ENCODE data around the gene PODNL1.

DNA sequence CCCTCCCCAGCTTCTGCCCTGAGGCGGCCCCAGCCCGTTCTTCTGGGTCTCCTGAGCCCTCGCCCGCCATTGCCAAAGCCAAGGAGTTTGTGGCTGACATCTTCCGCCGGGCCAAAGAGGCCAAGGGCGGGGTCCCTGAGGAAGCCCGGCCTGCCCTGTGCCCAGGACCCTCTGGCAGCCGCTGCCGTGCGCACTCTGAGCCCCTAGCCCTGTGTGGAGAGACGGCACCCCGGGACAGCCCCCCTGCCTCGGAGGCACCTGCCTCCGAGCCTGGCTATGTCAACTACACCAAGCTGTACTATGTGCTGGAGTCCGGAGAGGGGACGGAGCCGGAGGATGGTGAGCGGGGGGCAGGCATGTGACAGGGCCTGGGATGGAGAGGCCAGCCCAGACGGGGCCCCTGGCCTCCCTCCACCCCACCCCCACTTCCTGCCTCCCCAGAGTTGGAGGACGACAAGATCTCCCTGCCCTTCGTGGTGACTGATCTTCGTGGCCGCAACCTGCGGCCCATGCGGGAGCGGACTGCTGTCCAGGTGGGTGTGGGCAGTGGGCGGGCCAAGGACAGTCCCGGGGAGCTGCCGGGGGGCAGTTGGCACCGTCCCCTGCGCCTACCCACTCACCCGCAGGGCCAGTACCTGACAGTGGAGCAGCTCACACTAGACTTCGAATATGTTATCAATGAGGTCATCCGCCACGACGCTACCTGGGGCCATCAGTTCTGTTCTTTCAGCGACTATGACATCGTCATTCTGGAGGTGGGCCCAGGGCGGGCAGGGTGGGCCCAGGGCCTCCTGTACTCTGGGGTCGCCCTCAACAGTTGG is 21.1 kb upstream of the PODNL1 start:
- TF ChIP-seq POLR2A (IDR thresholded peaks at IDR 0.05): no peak
- TF ChIP-seq, protein P1, sequence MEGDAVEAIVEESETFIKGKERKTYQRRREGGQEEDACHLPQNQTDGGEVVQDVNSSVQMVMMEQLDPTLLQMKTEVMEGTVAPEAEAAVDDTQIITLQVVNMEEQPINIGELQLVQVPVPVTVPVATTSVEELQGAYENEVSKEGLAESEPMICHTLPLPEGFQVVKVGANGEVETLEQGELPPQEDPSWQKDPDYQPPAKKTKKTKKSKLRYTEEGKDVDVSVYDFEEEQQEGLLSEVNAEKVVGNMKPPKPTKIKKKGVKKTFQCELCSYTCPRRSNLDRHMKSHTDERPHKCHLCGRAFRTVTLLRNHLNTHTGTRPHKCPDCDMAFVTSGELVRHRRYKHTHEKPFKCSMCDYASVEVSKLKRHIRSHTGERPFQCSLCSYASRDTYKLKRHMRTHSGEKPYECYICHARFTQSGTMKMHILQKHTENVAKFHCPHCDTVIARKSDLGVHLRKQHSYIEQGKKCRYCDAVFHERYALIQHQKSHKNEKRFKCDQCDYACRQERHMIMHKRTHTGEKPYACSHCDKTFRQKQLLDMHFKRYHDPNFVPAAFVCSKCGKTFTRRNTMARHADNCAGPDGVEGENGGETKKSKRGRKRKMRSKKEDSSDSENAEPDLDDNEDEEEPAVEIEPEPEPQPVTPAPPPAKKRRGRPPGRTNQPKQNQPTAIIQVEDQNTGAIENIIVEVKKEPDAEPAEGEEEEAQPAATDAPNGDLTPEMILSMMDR (IDR thresholded peaks at IDR 0.05): no peak
